GM19468 (cell line): ENCODE data around the gene CMAS.
"Not testable (repeated sequence)": the region's sequence is repeated elsewhere in the genome, so short reads cannot be mapped to it uniquely, and the experiment has no call there.

Experiments
- ATAC-seq: cut with Tn5 transposase; IDR thresholded peaks from one replicate; pipeline ENCODE4 v1.9.1; 2021; ENCODE audit warnings: mild to moderate bottlenecking, moderate library complexity, moderate number of reproducible peaks; ENCODE audit not compliant: unreplicated experiment; ENCODE audit errors: extremely low read depth

The CMAS gene

DNA sequence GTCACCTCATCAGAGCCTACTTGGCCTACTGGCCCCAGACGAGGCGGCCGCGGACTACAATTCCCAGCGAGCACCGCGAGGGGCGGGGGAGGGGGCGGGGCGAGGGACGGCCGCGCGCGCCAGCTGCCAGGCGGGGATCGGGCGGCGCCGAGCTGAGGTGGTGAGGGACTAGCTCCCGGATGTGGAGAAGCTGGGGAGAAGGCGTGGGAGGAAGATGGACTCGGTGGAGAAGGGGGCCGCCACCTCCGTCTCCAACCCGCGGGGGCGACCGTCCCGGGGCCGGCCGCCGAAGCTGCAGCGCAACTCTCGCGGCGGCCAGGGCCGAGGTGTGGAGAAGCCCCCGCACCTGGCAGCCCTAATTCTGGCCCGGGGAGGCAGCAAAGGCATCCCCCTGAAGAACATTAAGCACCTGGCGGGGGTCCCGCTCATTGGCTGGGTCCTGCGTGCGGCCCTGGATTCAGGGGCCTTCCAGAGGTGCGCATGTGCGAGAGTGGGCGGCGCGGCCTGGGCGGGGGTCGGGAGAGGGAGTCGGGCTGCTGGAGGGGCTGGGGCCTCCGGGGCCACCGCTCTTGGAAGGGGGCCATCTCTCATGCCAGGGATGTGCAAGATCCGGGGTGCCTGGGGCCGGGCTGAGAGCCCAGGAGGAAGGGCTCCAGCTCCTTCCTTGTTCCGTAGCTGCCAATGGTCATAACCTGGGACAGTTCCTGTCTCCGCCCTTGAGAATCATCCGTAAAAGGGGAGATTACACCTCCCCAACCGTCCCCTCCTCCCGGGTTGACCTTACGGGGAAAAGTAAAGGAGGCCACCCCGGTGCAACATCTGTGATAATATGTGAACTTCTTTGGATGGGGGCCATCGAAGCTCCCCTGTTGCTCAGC lies at the start of gene CMAS:
CMAS (plus strand) TSS at position 129 of the 878 bp plus-strand sequence; CDS start at position 215, 86 bp downstream.
- peak; percentile 71 for ATAC-seq

DNA sequence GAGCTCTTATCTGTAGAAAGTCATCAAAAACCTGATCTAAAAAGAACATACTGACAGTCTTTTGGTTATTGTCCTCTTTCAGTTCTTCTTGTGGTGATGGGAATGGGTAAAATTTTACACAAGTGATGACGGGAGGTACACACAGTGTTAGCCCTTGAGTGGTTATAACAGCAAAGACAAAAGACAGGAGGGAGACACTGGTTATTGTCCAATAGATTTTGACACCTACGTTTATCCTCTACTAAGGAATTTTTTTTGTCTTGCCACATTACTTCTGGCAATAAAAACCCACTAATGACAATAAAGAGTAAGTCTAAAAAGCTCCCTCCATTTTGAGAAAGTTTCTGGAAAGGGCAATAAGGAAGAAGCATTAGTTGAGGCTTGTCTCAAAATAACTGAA lies 47.7 kb upstream of the CMAS start:
- no peak for ATAC-seq

GRCh38 chr12:21998782-21999181 lies 47.2 kb upstream of the CMAS start:
- ATAC-seq, result no peak

GRCh38 chr12:22002430-22002829 lies 43.6 kb upstream of the CMAS start:
- ATAC-seq, result no peak

GRCh38 chr12:22007794-22008193 lies 38.2 kb upstream of the CMAS start:
- not testable (repeated sequence) for ATAC-seq

DNA sequence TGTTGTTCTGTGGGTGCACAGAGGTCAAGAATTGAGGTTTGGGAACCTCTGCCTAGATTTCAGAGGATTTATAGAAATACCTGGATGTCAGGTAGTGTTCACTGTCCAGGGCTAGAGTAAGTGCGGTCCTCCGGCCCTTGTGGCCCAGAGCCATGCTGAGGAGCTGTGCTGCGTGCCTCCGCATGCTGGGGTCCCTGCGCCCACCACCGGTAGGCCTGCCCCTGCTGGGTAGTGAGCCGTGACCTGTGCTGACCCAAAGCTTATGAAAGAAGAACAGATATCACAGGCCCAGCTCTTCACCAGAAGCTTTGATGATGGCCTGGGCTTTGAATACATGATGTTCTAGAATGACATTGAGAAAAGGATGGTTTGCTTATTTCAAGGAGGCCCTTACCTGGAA lies 37.8 kb upstream of the CMAS start:
- no peak for ATAC-seq

- ATAC-seq, result no peak
Measured at GRCh38 chr12:22014041-22014782, 31.8 kb upstream of the CMAS start.

- ATAC-seq, result no peak
Measured at GRCh38 chr12:22014783-22015144, 31.3 kb upstream of the CMAS start.

DNA sequence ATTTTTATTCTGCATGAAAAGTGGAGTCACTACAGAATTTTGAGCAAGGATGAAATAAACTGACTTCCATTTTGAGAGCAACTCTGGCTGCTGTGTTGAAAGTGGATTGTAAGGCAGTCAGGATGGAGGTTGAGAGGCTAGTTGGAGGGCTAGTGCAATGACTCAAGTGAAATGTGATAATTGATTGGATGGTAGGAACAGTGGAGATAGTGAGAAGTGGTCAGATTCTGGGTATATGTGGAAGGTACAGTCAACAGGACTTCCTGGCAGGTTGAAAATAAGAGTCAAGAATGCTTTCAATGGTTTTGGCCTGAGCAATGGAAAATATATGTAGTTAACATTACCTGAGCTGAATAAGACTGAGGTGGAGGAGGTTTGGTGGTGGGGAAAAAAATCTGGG lies 29.0 kb upstream of the CMAS start:
- no peak for ATAC-seq

GRCh38 chr12:22018860-22019259 lies 27.2 kb upstream of the CMAS start:
- no peak for ATAC-seq

GRCh38 chr12:22023489-22023888 lies 22.5 kb upstream of the CMAS start:
- not testable (repeated sequence) for ATAC-seq

DNA sequence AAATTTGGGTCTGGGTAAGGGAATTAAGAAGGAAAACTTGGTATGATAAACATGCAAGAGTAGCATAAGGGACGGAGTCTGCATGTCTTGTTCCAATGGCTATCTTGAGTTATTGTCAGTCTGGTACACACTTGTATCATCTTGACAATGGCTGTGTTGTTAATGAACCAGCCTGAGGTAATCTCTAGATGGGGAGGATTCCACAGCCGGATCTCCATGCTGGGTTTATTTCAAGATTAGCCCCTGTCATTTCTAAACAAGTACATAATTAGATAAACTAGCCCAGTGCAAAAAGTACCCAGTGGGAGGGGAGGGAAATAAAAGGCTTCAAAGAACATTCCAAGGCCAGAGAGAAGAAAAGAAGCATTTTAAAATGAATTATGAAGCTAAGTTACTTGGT lies 16.5 kb upstream of the CMAS start:
- no peak for ATAC-seq

DNA sequence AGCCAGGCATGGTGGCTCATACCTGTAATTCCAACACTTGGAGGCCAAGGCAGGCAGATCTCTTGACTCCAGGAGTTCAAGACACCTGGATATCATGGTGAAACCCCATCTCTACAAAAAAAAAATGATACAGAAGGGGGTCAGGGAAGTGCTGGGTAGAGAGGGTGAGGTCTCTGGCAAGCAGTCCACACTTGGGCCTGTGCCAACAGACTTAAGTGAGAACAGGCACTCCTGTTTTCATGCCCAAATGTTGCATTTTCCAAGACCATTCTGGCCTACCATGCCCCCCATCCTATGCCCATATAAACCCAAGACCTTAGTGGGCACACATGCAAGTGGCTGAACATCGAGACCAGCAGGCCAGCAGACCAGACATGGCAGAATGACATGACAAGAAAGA lies 16.0 kb upstream of the CMAS start:
- no peak for ATAC-seq

- no peak for ATAC-seq
Measured at GRCh38 chr12:22032732-22033131, 13.3 kb upstream of the CMAS start.

GRCh38 chr12:22034709-22035506 lies 11.1 kb upstream of the CMAS start:
- ATAC-seq, result no peak

DNA sequence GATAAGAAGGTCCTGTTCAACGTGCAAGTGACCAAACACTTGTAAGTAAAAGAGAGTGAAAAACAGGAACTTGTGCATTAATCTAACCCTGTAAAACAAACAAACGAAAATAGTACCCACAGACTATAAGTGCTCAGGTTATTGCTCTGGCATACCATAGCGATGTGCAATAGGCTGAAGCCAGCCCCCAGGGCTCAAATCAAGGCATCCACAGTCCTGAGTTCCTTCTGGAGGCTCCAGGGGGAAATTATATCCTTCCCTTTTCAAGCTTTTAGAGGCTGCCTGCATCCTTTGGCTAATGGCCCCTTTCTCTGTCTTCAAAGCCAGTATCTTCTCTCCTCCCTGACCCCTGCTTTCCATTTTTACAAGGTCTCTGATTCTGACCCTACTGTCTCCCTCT lies 8.1 kb upstream of the CMAS start:
- no peak for ATAC-seq

GRCh38 chr12:22038734-22039133 lies 7.3 kb upstream of the CMAS start:
- no peak for ATAC-seq

GRCh38 chr12:22039361-22039760 lies 6.7 kb upstream of the CMAS start:
- no peak for ATAC-seq

DNA sequence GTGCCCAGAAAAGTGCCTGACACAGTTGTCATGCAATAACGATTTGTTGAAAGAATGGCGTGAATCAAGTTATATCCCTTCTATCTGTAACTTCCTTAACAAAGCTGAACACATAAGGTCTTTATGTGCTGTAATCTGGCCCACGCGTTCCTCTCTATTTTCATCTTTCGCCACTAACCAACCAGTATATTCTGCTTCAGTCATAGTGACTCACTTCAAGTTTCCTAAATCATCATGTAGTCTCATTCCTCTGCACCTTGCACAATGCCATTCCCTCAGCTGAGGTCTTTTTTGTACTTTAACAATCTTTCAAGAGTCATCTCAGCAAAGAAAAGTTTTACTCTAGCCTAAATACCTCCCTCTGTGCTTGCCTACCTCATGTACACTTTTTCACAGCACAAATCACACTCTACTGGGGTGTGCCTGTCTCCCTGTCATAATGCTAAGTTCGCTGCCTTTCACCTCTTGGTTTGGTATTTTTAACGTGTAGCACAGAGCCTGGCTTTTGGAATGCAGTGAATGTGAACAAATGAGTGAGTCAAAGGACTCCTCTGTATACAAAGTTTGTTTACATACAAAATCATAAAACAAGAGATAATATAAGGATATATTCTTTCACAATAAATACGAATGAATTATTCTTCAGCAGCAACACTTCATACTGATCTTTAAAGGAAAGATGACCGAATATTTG lies 2.9 kb upstream of the CMAS start:
- ATAC-seq, result no peak

- ATAC-seq, result no peak
Measured at GRCh38 chr12:22043943-22044342, 2.1 kb upstream of the CMAS start.
